SK-N-MC (cell line): ENCODE measurements around the gene PIAS2.

ENCODE experiments used
- DNase-seq: peaks from one replicate; pipeline ENCODE4 v3.0.0-alpha.2; 2011; ENCODE audit warnings: low read depth, low spot score
- H3K27ac ChIP-seq: fragments of 200-600 bp; sonication (generic); 2 replicates; pipeline ENCODE4 v1.5.1; 2016; ENCODE audit warnings: mixed run types
- H3K36me3 ChIP-seq: fragments of 200-600 bp; sonication (generic); 2 replicates; pipeline ENCODE4 v1.6.1; 2017; ENCODE audit warnings: antibody characterized with exemption, low read length, mixed read lengths; ENCODE audit not compliant: insufficient read depth
- H3K4me3 ChIP-seq: fragments of 200-600 bp; sonication (generic); 2 replicates; pipeline ENCODE4 v1.5.1; 2016
- H3K9ac ChIP-seq: fragments of 200-600 bp; sonication (generic); 2 replicates; pipeline ENCODE4 v1.8.0; 2017; ENCODE audit warnings: mixed run types, mixed read lengths; ENCODE audit not compliant: insufficient read length
- H3K9me3 ChIP-seq: fragments of 200-600 bp; sonication (generic); 2 replicates; pipeline ENCODE4 v1.6.1; 2017; ENCODE audit warnings: low read depth, mild to moderate bottlenecking, antibody characterized with exemption, low read length, moderate library complexity, mixed read lengths
- EZH2 ChIP-seq: fragments of 200-600 bp; sonication (generic); IDR thresholded peaks from one replicate; pipeline ENCODE4 v1.6.1; 2017; ENCODE audit warnings: antibody characterized with exemption
- FOXP2 ChIP-seq: optimal IDR thresholded peaks from 2 replicates; pipeline ENCODE3; 2011; ENCODE audit warnings: mild to moderate bottlenecking, moderate library complexity; ENCODE audit not compliant: insufficient read depth; ENCODE audit errors: extremely low read length, control extremely low read depth
- POLR2AphosphoS5 ChIP-seq: IDR thresholded peaks from 2 replicates; pipeline ENCODE4 v1.6.1; 2012; ENCODE audit warnings: mild to moderate bottlenecking, low read depth, low read length, borderline replicate concordance

PIAS2 gene

GRCh38 chr18:46794607-46795006 lies 122.7 kb downstream of the PIAS2 start:
- Histone ChIP-seq H3K9me3 (no peaks in the 10 kb centered on the region), H3K36me3 (no peaks in the 10 kb centered on the region), H3K9ac (no peak overlapping the region), H3K27ac (no peak overlapping the region), H3K4me3 (no peak overlapping the region)
- DNase-seq = no peak
- TF ChIP-seq POLR2AphosphoS5 = no peak
- no peak for TF ChIP-seq FOXP2
- TF ChIP-seq EZH2 = no peak

GRCh38 chr18:46793565-46793964 lies 123.7 kb downstream of the PIAS2 start:
- no peak for DNase-seq
- Histone ChIP-seq H3K9ac (no peak overlapping the region), H3K4me3 (no peak overlapping the region), H3K9me3 (no peaks in the 10 kb centered on the region), H3K27ac (no peak overlapping the region), H3K36me3 (no peaks in the 10 kb centered on the region)
- no peak for TF ChIP-seq POLR2AphosphoS5
- no peak for TF ChIP-seq EZH2
- TF ChIP-seq FOXP2 = no peak

GRCh38 chr18:46789088-46789487 lies 128.2 kb downstream of the PIAS2 start:
- Histone ChIP-seq H3K36me3 (no peaks in the 10 kb centered on the region), H3K4me3 (no peak overlapping the region), H3K9me3 (no peaks in the 10 kb centered on the region), H3K27ac (no peak overlapping the region), H3K9ac (no peak overlapping the region)
- no peak for DNase-seq
- no peak for TF ChIP-seq EZH2
- no peak for TF ChIP-seq POLR2AphosphoS5
- no peak for TF ChIP-seq FOXP2

GRCh38 chr18:46787674-46788073 lies 129.6 kb downstream of the PIAS2 start:
- no peaks in the 10 kb centered on the region for H3K36me3 ChIP-seq
- no peak overlapping the region for H3K27ac ChIP-seq
- no peak overlapping the region for H3K4me3 ChIP-seq
- no peaks in the 10 kb centered on the region for H3K9me3 ChIP-seq
- no peak overlapping the region for H3K9ac ChIP-seq
- no peak for DNase-seq
- TF ChIP-seq FOXP2 (no peak), POLR2AphosphoS5 (no peak), EZH2 (no peak)

- H3K4me3 ChIP-seq = no peak overlapping the region
- no peak for DNase-seq
- H3K27ac ChIP-seq = no peak overlapping the region
- no peaks in the 10 kb centered on the region for H3K36me3 ChIP-seq
- TF ChIP-seq POLR2AphosphoS5 = no peak
- no peak for TF ChIP-seq FOXP2
- TF ChIP-seq EZH2 = no peak
- H3K9ac ChIP-seq = no peak overlapping the region
- H3K9me3 ChIP-seq = no peaks in the 10 kb centered on the region
Measured at GRCh38 chr18:46772357-46772756, 144.9 kb downstream of the PIAS2 start.

- Histone ChIP-seq H3K27ac (no peak overlapping the region), H3K9ac (no peak overlapping the region), H3K36me3 (no peaks in the 10 kb centered on the region), H3K4me3 (no peak overlapping the region), H3K9me3 (no peaks in the 10 kb centered on the region)
- peak; percentile 18 for DNase-seq
- TF ChIP-seq EZH2 (no peak), POLR2AphosphoS5 (no peak), FOXP2 (no peak)
Measured at GRCh38 chr18:46771141-46771540, 146.2 kb downstream of the PIAS2 start.

- TF ChIP-seq POLR2AphosphoS5 = no peak
- no peaks in the 10 kb centered on the region for H3K9me3 ChIP-seq
- no peak overlapping the region for H3K9ac ChIP-seq
- H3K36me3 ChIP-seq = no peaks in the 10 kb centered on the region
- H3K4me3 ChIP-seq = no peak overlapping the region
- H3K27ac ChIP-seq = no peak overlapping the region
- DNase-seq = no peak
Measured at GRCh38 chr18:46770708-46771107, 146.6 kb downstream of the PIAS2 start.

GRCh38 chr18:46768166-46768921 lies 149.0 kb downstream of the PIAS2 start:
- H3K9me3 ChIP-seq = no peaks in the 10 kb centered on the region
- TF ChIP-seq FOXP2 (no peak), POLR2AphosphoS5 (no peak), EZH2 (no peak)
- DNase-seq = no peak
- no peaks in the 10 kb centered on the region for H3K36me3 ChIP-seq
- H3K27ac ChIP-seq = no peak overlapping the region
- no peak overlapping the region for H3K4me3 ChIP-seq
- H3K9ac ChIP-seq = no peak overlapping the region

GRCh38 chr18:46767217-46767616 lies 150.1 kb downstream of the PIAS2 start:
- TF ChIP-seq POLR2AphosphoS5 (no peak), EZH2 (no peak)
- Histone ChIP-seq H3K36me3 (no peaks in the 10 kb centered on the region), H3K9me3 (no peaks in the 10 kb centered on the region), H3K9ac (no peak overlapping the region), H3K4me3 (no peak overlapping the region), H3K27ac (no peak overlapping the region)
- no peak for DNase-seq

GRCh38 chr18:46764586-46764985 lies 152.7 kb downstream of the PIAS2 start:
- no peaks in the 10 kb centered on the region for H3K36me3 ChIP-seq
- no peak for DNase-seq
- no peak overlapping the region for H3K9ac ChIP-seq
- no peak overlapping the region for H3K27ac ChIP-seq
- H3K4me3 ChIP-seq = no peak overlapping the region
- TF ChIP-seq FOXP2 (no peak), EZH2 (no peak)
- H3K9me3 ChIP-seq = no peaks in the 10 kb centered on the region
